H54 (cell line): ENCODE measurements around the gene CCNL1.
A peak's percentile ranks its signal among the peaks of the same experiment; 100 is the strongest.

ENCODE experiments used
- DNase-seq: peaks from one replicate; pipeline ENCODE4 v3.0.0; 2011; ENCODE audit warnings: low spot score, mixed read lengths; ENCODE audit not compliant: insufficient read length
- FAIRE-seq: peaks from 3 replicates; lab custom pipeline; 2011; peaks lifted over from hg19 to GRCh38; lab: Jason Lieb, UNC
- POLR2A ChIP-seq: IDR thresholded peaks from 2 replicates; pipeline ENCODE4 v1.6.1; 2011; ENCODE audit warnings: low read depth, mild to moderate bottlenecking, low read length

CCNL1 gene

GRCh38 chr3:157129803-157130466, 30.0 kb downstream of the CCNL1 start:
- no peak for TF ChIP-seq POLR2A
- DNase-seq (no peak), FAIRE-seq (no peak)

- FAIRE-seq (peak; percentile 75), DNase-seq (no peak)
- peak; percentile 13; the same call in 1 of the 2 replicates for TF ChIP-seq POLR2A
Measured at GRCh38 chr3:157128771-157129681, 30.9 kb downstream of the CCNL1 start.

- FAIRE-seq (peak; percentile 78), DNase-seq (peak; percentile 67)
- no peak for TF ChIP-seq POLR2A
Measured at GRCh38 chr3:157127831-157128767, 31.8 kb downstream of the CCNL1 start.

- TF ChIP-seq POLR2A, result no peak
- no peak for DNase-seq
- FAIRE-seq, result no peak
Measured at GRCh38 chr3:157127268-157127667, 32.7 kb downstream of the CCNL1 start.

- FAIRE-seq, result no peak
- TF ChIP-seq POLR2A, result no peak
- no peak for DNase-seq
Measured at GRCh38 chr3:157126365-157126764, 33.6 kb downstream of the CCNL1 start.

- FAIRE-seq (no peak), DNase-seq (no peak)
- TF ChIP-seq POLR2A, result no peak
Measured at GRCh38 chr3:157125101-157125500, 34.8 kb downstream of the CCNL1 start.

GRCh38 chr3:157123621-157124020, 36.3 kb downstream of the CCNL1 start:
- FAIRE-seq (no peak), DNase-seq (no peak)
- no peak for TF ChIP-seq POLR2A

- FAIRE-seq, result no peak
- no peak for DNase-seq
- no peak for TF ChIP-seq POLR2A
Measured at GRCh38 chr3:157122832-157123427, 37.0 kb downstream of the CCNL1 start.

GRCh38 chr3:157122116-157122515, 37.8 kb downstream of the CCNL1 start:
- DNase-seq, result no peak
- TF ChIP-seq POLR2A, result no peak
- peak; percentile 92 for FAIRE-seq

- FAIRE-seq (no peak), DNase-seq (no peak)
- no peak for TF ChIP-seq POLR2A
Measured at GRCh38 chr3:157121522-157121921, 38.4 kb downstream of the CCNL1 start.

GRCh38 chr3:157120071-157120892, 39.7 kb downstream of the CCNL1 start:
- FAIRE-seq (no peak), DNase-seq (no peak)
- TF ChIP-seq POLR2A, result no peak

- TF ChIP-seq POLR2A, result no peak
Measured at GRCh38 chr3:157119369-157119951, 40.5 kb downstream of the CCNL1 start.

More at GRCh38 chr3:157119369-157119951, 40.5 kb downstream of the CCNL1 start:
- FAIRE-seq (no peak), DNase-seq (no peak)
